Loucy (cell line): ENCODE data around the gene IGSF21.

Experiments
- H2AFZ ChIP-seq: fragments of 200-600 bp; sonication (generic); 2 replicates; pipeline ENCODE4 v1.6.0; 2016; ENCODE audit warnings: antibody characterized with exemption, mild to moderate bottlenecking, low read length, moderate library complexity
- H3F3A ChIP-seq: fragments of 200-600 bp; 2 replicates; pipeline ENCODE4 v1.6.0; 2016; ENCODE audit warnings: antibody characterized with exemption, low read depth, mild to moderate bottlenecking
- H3K27me3 ChIP-seq: fragments of 200-600 bp; sonication (generic); 2 replicates; pipeline ENCODE4 v1.6.1; 2014; ENCODE audit warnings: low read length, mild to moderate bottlenecking; ENCODE audit not compliant: insufficient read depth, poor library complexity, severe bottlenecking
- H3K36me3 ChIP-seq: fragments of 200-600 bp; sonication (generic); 2 replicates; pipeline ENCODE4 v1.6.1; 2016; ENCODE audit warnings: low read length; ENCODE audit not compliant: insufficient read depth
- H3K4me1 ChIP-seq: fragments of 200-600 bp; sonication (generic); 2 replicates; pipeline ENCODE4 v1.5.1; 2014; ENCODE audit warnings: low read length, mild to moderate bottlenecking; ENCODE audit not compliant: insufficient read depth, poor library complexity, severe bottlenecking
- H3K4me2 ChIP-seq: fragments of 200-600 bp; sonication (generic); 2 replicates; pipeline ENCODE4 v1.6.0; 2014; ENCODE audit warnings: antibody characterized with exemption, low read length, low read depth, mild to moderate bottlenecking; ENCODE audit not compliant: poor library complexity, severe bottlenecking
- H3K4me3 ChIP-seq: fragments of 200-600 bp; sonication (generic); 2 replicates; pipeline ENCODE4 v1.5.1; 2014; ENCODE audit warnings: low read length, mild to moderate bottlenecking, mixed read lengths; ENCODE audit not compliant: poor library complexity, severe bottlenecking
- H3K79me2 ChIP-seq: fragments of 200-600 bp; sonication (generic); 2 replicates; pipeline ENCODE4 v1.6.1; 2014; ENCODE audit warnings: low read length; ENCODE audit not compliant: insufficient read depth
- H3K9ac ChIP-seq: fragments of 200-600 bp; sonication (generic); 2 replicates; pipeline ENCODE4 v1.6.0; 2014; ENCODE audit warnings: mild to moderate bottlenecking, low read depth, low read length, moderate library complexity; ENCODE audit not compliant: poor library complexity, severe bottlenecking
- H3K9me2 ChIP-seq: fragments of 200-600 bp; sonication (generic); replicated peaks from 2 replicates; pipeline ENCODE4 v1.6.1; 2016; ENCODE audit warnings: low read depth, low read length, mixed read lengths
- H3K9me3 ChIP-seq: fragments of 200-600 bp; sonication (generic); 2 replicates; pipeline ENCODE4 v1.6.1; 2014; ENCODE audit warnings: mild to moderate bottlenecking, antibody characterized with exemption, low read length, low read depth; ENCODE audit not compliant: insufficient read depth
- H4K20me1 ChIP-seq: fragments of 200-600 bp; sonication (generic); 2 replicates; pipeline ENCODE4 v1.6.0; 2014; ENCODE audit warnings: antibody characterized with exemption, low read length, mild to moderate bottlenecking; ENCODE audit not compliant: insufficient read depth, poor library complexity, severe bottlenecking
- CTCF ChIP-seq: fragments of 200-600 bp; sonication (generic); conservative IDR thresholded peaks from 2 replicates; pipeline ENCODE4 v1.5.1; 2014; ENCODE audit warnings: mild to moderate bottlenecking, antibody characterized with exemption, low read length
- EZH2phosphoT487 ChIP-seq: fragments of 200-600 bp; IDR thresholded peaks from 2 replicates; pipeline ENCODE4 v1.6.1; 2018; ENCODE audit warnings: antibody characterized with exemption, mild to moderate bottlenecking, moderate library complexity, borderline replicate concordance

The IGSF21 gene

DNA sequence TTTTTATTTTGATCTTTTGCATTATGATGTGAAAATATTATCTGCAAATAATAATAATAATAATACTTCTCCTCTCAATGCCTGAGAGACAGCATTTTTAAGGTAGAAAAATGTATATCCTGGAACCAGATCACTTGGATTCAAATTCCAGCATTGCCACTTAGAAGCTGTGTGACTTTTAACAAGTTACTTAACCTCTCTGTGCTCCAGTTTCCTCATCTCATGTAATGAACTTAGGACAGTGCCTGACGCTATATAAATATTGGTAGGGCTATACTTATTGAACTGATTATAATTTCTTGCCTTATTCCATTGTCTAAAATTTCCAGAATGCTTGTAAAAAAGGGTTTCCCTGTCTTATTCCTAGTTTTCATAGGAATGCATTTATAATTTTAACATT is 137.2 kb downstream of the IGSF21 start:
- Histone ChIP-seq H3K9me2 (no peaks in the 10 kb centered on the region), H3K79me2 (no peaks in the 10 kb centered on the region)

DNA sequence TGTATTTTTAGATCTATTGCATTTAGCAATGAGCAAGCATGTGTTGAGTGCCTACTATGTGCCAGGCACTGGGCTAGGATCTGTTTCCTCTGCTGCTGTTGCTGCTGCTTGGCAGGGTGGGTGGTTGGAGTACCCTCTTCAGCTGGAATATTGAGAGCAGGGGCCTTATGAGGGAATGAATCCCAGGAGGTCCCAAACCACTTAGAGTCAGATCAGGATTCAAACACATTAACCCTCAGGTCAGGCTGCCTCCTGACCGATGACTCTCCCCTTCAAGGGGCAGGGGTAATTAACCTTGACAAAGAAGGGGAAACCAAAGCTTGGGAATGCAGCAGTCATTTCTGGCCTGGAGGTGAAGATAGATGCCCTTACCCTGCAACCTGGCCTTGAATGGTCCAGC is 138.0 kb downstream of the IGSF21 start:
- H4K20me1 ChIP-seq, result no peaks in the 10 kb centered on the region
- no peaks in the 10 kb centered on the region for H3F3A ChIP-seq
- TF ChIP-seq EZH2phosphoT487, result no peak
- TF ChIP-seq CTCF, result no peak
- H3K36me3 ChIP-seq, result no peaks in the 10 kb centered on the region
- H3K4me1 ChIP-seq, result no peaks in the 10 kb centered on the region
- no peak overlapping the region for H3K9ac ChIP-seq
- H3K9me3 ChIP-seq, result peaks cover 4% of the 10 kb centered on the region; the same call in 1 of the 2 replicates
- H3K27me3 ChIP-seq, result no peaks in the 10 kb centered on the region
- H2AFZ ChIP-seq, result no peak overlapping the region
- no peak overlapping the region for H3K4me2 ChIP-seq
- no peaks in the 10 kb centered on the region for H3K79me2 ChIP-seq
- H3K9me2 ChIP-seq, result no peaks in the 10 kb centered on the region
- no peak overlapping the region for H3K4me3 ChIP-seq

More for the DNA sequence above, 137.2 kb downstream of the IGSF21 start:
- TF ChIP-seq EZH2phosphoT487 (no peak), CTCF (no peak)
- H4K20me1 ChIP-seq, result no peaks in the 10 kb centered on the region
- no peak overlapping the region for H3K9ac ChIP-seq
- H3K36me3 ChIP-seq, result no peaks in the 10 kb centered on the region
- peaks cover 4% of the 10 kb centered on the region; the same call in 1 of the 2 replicates for H3K9me3 ChIP-seq
- H3K4me2 ChIP-seq, result no peak overlapping the region
- no peaks in the 10 kb centered on the region for H3K27me3 ChIP-seq
- H3K4me3 ChIP-seq, result no peak overlapping the region
- no peaks in the 10 kb centered on the region for H3F3A ChIP-seq
- no peaks in the 10 kb centered on the region for H3K4me1 ChIP-seq
- H2AFZ ChIP-seq, result no peak overlapping the region

DNA sequence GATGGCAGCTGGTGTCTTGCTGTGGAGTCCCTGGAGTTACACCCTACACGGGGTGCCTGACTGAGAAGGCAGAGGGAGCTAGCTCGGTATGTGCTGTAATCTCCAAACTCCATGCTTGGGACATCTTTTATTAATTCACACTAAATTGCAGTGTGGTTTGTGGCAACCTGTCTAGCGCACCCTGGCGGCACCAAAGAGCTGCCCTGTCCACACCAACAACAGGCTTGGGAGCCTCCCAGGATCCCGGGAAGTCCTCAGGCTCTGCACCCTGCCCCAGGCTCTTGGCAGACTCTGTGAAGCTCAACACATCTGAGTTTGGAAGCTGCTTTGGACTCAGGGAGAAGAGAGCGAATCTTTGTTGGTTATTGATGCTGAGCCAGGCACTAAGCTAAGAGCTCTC is 138.9 kb downstream of the IGSF21 start:
- Histone ChIP-seq H3K79me2 (no peaks in the 10 kb centered on the region), H3K9ac (no peak overlapping the region), H3F3A (no peaks in the 10 kb centered on the region), H4K20me1 (no peaks in the 10 kb centered on the region), H3K9me2 (no peaks in the 10 kb centered on the region), H3K4me3 (no peak overlapping the region), H2AFZ (no peak overlapping the region), H3K36me3 (no peaks in the 10 kb centered on the region), H3K9me3 (no peaks in the 10 kb centered on the region; the same call in 1 of the 2 replicates), H3K4me2 (no peak overlapping the region), H3K4me1 (no peaks in the 10 kb centered on the region), H3K27me3 (no peaks in the 10 kb centered on the region)
- TF ChIP-seq CTCF, result no peak
- no peak for TF ChIP-seq EZH2phosphoT487
